GM19035 (cell line): ENCODE measurements around the gene MESP1.

Experiments used
- ATAC-seq: cut with Tn5 transposase; IDR thresholded peaks from one replicate; pipeline ENCODE4 v1.9.1; 2021; ENCODE audit not compliant: unreplicated experiment

MESP1 gene

DNA sequence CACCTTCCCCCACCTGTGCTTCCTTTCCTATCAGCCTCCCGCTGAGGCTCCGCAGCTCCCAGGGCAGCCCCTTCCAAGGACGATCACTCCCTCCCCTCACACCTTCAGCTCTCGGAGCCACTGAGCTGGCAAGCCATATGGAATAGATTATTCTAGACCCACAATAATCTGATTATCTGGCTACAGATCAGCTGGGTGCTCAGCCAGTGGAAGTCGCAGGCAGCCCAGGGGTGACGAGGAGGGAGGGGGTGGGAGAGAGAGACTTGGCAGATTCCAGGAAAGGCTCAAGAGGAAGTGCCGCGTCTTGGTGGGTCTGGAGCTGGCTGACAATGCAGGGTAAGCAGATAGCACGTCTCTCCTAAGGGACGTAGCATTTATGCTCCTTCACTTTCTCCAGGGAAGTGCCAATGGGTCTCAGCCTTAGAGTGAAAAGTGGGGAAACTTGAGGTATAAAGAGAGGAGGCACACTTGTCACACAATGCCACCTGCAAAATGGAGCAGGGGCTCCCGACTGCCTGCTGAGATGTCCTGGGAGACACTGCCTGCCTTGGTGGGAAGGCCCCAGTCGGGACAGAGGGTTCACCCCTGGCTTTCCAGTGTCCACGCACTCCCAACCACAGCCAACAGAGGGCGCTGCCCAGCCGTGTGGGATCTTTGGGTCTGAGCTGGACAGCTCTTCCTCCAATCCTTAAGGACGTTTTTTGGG is 9.4 kb upstream of the MESP1 start:
- ATAC-seq: no peak

DNA sequence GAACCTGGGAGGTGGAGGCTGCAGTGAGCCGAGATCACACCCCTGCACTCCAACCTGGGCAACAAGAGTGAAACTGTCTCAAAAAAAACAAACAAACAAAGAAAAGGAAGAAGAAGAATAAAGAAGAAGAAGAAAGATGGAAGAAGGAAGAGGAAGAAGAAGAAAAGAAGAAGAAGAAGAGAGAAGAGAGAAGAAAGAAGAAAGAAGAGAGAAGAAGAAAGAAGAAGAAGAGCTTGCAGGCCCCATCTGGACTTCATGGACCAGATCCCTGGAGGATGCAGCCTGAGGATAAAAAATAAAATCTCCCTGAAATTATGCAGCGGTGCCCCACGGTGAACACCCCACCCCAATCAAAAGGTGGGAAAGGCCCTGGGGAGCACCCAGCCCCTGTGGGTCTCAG is 8.8 kb upstream of the MESP1 start:
- no peak for ATAC-seq

DNA sequence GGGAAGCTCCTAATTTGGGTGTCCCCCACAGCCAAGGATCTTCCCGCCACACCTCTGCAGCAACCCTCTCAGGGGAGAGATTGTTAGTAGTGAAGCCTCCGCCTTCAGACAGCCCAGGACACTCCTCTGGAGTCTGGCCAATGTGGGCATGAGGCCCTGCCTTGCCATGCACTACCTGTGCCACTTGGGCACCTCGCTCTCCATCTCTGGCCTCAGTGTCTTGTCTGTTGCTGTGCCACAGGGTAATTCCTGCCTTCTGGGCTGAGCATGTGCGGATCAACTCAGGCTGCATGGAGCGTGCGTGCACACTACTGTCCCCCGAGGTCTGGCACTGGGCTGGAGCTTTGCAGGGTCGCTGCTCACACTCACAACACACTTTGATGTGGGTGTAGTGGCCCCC is 7.9 kb upstream of the MESP1 start:
- ATAC-seq: no peak

DNA sequence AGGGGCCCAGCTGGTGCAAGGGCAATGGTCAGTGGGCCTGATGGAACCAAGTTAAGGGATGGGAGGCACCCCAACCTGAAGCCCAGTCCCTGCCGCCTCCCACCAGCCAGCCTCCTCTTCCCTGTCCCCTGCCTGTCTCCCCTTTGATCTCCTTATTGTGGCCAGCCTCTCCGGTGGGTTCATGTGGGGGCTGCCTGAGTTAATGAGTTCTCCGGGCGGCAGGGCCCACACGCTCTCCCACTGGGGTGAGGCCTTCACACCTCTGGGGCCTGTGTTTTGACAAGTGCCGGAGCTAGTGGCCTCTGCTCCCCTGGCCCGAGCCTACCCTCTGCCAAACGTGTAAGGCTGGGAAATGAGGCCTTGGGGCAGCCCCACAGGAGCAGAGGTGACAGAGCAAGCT is 7.2 kb upstream of the MESP1 start:
- ATAC-seq: no peak

DNA sequence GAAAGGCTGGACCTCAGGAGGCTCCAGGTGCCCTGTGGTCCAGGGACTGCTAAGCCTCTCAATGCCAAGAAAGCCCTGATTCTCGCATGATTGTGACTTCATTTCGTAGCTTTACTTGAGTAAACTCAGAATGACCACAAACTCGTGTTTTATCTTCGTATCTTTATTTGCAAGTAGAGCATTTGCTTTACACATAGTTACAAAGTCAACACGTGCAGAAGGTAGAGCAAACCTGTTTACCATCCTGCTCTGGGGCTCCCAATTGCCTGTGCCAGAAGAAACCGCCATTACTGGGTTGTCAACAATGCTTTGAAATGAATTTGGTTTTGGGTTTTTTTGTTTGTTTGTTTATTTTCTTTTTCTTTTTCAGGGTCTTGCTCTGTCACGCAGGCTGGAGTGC is 5.8 kb upstream of the MESP1 start:
- ATAC-seq: no peak

DNA sequence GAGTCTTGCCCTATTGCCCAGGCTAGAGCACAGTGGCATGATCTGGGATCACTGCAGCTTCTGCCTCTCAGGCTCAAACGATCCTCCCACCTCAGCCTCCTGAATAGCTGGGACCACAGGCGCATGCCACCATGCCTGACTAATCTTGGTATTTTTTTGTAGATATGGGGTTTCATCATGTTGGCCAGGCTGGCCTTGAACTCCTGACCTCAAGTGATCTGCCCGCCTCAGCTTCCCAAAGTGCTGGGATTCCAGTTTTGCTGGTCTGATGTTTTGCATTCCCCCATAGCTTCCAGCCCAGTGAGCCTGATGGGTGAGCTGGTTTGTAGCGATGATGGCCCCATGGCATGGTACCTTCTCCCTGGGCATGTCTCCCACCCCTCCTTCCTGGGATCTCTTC is 4.7 kb upstream of the MESP1 start:
- no peak for ATAC-seq

DNA sequence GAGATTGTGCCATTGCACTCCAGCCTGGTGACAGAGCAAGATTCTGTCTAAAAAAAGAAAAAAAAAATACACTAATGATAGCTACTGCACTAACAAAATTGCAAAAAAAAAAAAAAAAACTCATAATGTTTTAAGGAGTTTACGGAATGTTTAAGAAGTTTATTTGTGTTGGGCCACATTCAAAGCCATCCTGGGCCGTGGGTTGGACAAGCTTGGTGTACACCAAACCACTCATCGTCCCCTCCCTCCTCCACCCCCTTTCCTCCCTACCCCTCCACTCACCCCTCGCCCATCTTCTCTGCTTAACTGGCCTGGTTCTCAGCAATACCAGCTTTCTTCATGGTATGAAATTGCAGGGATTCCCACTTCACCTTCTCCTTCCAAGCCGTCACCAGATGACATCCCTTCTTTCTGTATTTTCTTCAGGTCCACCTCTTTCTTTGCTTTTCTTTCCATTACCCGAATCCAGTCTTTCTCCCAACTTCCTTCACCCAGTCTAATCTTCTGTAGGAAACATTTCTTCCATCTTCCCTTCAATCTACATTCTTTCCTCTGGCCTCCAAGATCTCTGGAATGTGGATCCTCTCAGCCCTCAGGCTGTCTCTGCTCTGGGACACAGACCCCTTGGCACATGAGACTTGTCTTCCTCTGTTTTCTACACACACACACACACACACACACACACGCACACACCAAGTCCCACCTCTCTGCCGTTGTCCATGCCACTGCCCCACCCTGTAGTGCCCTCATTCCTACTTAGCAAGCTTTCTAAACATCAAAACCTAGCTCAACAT is 3.5 kb upstream of the MESP1 start:
- ATAC-seq: no peak

DNA sequence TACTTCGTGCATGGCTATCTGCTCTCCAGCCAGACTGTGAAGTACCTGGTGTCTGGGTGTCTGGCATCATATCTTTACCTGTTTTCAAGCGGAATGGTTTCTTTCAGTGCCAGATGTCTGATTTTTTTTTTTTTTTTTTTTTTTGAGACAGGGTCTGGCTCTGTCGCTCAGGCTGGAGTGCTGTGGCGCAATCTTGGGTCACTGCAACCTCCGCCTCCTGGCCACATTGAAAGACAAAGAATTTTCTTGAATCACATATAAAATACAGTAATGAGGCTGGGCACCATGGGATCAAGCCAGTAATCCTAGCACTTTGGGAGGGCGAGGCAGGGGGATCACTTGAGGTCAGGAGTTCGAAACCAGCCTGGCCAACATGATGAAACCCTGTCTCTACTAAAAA is 2.8 kb upstream of the MESP1 start:
- no peak for ATAC-seq

DNA sequence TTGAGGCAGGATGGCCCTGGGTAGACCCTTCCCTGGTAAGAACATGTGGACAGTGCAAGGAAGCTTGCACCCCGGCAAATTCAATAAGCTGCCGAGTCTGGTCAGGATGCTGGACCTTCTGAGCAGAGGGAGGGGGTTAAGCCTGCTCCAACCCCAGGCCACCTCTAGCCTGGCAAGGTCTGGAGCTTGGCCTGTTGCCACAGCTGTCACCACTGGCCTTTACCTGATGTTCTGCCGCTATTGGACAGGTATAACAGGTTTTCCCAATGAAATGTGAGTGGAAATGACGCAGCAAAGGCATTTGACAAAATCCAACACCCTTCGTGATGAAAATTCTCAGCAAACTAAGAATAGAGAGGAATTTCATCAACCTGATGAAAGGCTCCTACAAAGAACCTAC is 699 bp upstream of the MESP1 start:
- no peak for ATAC-seq

DNA sequence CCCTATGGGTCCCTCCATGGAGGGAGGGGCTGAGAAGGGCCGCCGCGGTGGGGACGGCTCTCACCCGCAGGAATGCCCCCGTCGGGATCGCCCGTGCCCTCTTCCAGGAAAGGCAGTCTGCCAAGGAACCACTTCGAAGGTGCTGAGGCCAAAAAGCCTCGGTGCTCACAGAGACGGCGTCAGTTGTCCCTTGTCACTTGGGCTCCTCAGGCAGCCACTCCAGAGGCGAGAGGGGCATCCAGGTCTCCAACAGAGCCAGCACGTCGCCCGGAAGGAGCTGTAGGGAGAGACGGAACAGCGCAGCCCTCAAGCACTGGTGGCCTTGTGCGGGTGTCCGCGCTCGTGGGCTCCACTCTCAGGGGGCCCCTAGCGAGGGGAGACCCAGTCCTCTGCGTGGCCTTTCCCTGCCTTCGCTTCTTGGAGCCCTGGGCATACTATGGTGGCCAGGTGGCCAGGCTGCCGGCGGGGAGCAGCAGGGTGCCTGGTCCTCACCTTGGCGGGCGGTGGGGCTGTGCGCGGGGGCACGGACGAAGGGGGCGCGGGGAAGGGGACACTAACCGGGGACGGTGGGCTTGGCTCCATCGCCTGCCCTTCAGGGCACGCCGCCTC is 994 bp downstream of the MESP1 start:
- peak; percentile 10 for ATAC-seq

DNA sequence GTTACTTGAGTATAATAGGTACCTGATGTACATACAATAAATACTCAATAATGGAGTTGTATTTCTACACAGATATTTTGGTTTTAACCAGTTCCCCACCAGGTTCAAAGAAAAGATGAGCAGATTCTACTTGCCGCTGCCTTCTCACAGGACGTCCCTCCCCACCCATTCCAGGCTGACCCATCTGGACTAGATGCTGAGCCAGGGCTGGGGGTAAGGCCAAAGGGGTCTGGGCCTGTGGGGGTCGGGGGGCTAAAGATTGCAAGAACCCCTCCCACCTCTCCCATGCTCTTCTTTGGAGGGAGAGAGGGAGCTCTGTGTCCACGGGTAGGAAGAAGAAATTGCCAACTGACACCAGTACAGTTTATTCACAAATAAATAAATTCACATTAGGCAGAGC is 1.5 kb downstream of the MESP1 start:
- no peak for ATAC-seq

DNA sequence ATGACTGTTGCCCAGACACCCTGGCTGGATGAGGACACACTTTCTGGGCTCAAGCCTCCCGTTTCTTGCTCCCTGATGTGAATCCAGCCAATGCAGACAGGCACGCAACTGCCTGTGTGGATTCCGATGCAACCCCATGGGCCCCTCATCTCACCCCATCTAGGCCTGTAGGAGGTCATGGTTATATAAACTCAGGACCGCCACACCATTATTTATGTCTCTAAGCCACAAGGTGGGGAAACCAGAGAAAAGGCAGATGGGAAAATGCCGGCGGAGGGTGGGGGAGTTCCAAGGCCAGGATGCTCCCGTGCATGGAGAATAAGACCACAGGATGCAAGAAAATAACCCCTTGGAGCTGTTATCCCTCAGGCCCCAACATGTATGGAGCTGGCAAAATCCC is 2.0 kb downstream of the MESP1 start:
- no peak for ATAC-seq

DNA sequence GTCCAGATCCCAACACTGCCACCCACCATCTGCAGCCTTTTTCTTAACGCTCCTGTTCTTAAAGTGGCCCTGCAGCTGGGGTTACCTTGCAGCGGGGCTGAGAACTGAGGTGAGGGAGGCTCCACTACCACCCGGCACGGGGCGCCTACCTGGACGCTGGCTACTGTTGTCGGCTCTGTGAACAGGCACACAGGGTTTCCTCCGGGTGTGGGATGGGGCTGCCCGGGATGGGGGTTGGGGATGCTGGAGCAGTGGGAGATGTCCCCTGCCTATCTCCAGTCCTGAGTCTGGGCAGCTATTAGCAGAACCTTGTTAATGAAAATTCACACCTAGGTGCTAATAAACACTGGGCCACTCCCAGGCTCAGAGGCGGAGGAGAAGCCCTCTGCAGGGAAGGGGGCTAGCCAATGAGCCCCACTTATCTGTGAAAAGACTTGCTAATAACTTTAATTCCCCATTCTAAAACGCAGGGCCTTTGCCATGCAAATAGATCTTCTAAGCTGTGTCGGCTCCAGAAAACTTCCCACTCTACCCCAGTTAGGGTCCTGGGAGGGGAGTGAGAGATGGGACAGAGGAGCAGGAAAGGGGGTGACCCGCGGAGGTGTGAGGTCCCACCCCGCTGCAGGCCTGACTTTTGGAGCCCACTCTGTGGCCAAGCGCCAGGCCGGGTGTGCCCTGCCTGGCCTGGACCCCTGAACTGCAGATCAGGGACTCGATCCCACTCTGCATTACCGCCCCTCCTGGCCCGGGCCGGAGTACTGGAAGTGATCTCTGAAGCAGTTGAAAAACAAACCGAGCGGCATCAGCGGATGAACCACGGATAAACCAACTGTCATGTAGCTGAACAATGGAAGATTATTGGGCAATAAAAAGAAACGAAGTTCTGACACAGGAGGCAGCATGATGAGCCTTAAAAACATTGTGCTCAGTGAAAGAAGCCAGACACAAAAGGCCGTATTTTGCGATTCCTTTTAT is 3.1 kb downstream of the MESP1 start:
- no peak for ATAC-seq

DNA sequence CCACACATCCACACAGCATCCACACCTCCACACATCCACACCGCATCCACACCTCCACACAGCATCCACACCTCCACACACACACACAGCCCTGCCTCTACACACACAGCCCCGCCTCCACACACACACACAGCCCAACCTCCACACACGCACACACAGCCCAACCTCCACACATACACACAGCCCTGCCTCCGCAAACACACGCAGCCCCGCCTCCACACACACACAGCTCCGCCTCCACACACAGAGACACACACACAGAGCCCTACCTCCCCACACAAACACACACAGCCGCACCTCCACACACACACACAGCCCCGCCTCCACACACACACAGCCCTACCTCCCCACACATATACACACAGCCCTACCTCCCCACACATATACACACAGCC is 4.7 kb downstream of the MESP1 start:
- ATAC-seq: no peak

DNA sequence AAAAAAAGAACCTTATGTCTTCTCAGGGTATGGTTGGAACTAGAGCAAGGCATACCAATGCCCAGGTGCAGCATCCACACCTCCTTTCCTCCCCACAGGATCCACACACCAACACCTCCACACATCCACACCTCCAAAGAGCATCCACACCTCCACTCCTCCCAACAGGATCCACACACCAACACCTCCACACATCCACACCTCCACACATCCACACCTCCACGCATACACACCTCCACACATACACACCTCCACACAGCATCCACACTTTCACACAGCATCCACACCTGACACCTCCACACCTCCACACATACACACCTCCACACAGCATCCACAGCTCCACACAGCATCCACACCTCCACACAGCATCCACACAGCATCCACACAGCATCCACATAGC is 5.3 kb downstream of the MESP1 start:
- no peak for ATAC-seq

DNA sequence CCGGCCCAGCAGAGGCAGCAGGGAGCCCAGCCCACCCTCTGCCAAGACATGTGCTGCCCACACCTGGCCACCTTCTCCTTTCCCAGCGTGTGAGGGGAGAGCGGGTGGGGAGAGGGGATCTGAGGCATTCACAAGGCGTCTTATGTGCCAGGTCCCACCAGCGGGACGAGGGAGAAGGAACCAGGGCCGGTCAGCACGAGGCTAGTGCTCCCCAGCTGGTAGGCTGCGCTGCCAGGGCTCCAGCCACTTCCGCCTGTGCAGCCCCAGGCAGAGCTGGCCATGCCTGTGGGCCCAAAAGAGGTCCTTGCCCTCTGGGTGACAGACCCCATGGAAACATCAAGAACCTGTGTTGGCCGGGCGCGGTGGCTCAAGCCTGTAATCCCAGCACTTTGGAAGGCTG is 5.9 kb downstream of the MESP1 start:
- no peak for ATAC-seq

DNA sequence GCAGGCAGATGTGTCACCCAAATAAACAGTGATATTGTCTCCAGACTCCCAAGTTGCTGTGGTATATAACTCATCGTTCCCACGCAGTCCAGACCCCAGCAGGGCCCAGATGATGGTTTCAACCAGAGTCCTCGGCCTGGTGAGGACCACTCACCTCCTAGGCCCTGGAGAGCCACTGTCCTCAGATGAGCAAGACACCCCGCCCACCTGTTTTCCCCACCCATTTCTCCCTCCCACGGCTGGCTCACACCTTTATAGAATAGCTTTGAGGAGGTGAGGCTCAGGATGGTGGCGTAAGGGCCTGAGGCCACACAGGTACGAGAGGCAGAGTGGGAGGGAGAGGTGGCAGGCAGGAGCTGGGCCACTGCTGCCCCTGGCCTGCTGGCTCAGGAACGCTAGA is 7.5 kb downstream of the MESP1 start:
- ATAC-seq: no peak

DNA sequence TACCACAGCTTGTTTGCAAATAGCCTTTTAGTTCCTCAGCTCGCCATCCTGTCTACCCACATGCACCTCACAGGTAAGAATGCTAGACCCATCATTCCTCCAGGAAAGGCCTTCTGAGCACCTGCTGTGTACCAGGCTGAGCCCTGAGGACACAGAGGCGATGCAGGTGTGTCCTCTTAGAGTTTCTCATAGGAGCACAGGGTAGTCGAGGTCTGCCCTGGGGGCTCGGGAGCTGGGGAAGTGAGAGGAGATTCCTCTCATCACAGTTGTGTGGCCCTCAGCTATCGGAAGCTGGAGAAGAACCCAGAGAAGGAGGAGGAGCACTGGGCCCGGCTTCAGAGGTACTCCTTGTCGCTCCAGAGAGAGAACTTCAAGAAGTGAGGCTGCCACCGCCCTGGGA is 8.0 kb downstream of the MESP1 start:
- no peak for ATAC-seq

DNA sequence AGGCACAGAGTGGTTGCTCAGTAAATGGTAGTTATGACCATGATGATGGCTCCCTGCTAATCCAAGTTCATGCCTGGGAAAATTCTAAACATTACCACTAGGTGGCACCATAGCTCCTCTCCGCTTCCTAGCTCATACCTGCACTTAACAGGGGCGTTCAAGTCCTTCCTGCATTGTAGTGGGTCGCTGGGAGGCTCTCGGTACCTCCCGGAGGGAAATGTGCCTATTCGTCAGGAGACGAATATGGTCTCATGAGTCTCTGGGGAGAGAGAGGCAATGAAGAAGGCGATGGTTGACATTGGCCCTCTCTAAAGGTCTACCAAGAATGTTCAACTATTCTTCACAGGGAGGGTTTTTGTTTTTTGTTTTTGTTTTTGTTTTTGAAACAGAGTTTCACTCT is 10.9 kb downstream of the MESP1 start:
- ATAC-seq: peak; percentile 70

DNA sequence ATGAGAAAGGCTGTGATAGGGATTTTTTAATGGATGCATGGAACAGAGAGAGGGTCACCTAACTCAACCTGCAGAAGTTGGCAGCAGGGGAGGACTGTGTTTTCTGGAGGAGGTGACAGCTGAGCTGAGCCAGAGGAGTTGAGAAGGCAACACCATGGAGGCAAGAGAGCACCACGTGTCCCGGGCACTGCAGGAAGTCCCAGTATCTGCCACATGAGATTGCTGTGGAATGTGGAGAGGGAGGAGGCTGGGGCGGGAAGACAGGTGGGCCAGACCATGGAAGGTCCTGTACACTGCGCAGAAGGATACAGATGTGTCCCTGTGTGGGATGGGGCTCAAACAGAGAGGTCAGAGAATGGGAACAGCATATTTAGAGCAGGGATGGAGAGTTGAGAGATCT is 15.3 kb downstream of the MESP1 start:
- ATAC-seq: no peak

DNA sequence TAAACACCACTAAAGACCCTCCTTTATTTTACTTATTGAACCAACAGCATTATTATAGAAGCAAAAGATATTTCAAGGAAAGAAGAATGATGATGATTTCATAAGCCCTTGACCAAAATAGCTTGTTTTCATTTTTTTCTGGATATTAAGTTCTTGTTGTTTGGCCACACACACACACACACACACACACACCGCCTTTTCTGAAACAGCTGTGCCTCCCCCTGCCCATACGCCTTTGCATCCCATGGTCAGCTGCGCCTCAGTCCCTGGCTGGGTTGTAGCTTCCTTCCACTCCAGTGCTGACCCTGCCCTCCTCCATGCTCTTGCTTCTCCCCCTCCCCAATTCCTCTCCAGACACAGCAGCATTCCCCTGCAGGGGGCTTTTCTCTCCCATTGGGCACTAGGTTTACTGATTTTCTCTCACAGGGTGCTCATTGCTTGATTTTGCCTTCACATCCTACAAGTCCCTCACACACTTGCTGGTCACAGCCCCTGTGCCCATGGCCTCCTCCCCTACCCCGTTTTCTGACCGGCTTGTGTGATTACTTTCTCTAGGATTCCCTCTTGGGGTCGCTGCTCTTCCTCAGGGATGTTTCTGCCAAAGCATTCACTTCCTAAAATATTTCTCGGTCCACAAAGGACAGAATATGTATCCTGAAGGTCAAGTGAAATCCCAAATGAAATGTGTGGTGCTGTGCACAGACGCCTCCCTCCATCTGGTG is 18.4 kb downstream of the MESP1 start:
- ATAC-seq: no peak
